Pons (tissue), 1 donor: ENCODE results near the gene GABRA6.
"Not testable (repeated sequence)": the region's sequence is repeated elsewhere in the genome, so short reads cannot be mapped to it uniquely, and the experiment has no call there.

ENCODE experiments used
- DNase-seq: peaks from one replicate; pipeline ENCODE4 v3.0.0-alpha.2; 2016; ENCODE audit warnings: low spot score

GABRA6 gene

GRCh38 chr5:161685461-161685860, at the start of gene GABRA6:
Gene GABRA6, plus strand, starts transcription at chr5:161685721. Its CDS starts 269 bp downstream, at chr5:161685990.
- no peak for DNase-seq

- no peak for DNase-seq
These were observed 47.9 kb upstream of the GABRA6 start for GRCh38 chr5:161637591-161637990.

GRCh38 chr5:161641444-161641843, 44.1 kb upstream of the GABRA6 start:
- DNase-seq, result no peak

GRCh38 chr5:161645264-161645663, 40.3 kb upstream of the GABRA6 start:
- DNase-seq, result no peak

- not testable (repeated sequence) for DNase-seq
These were observed 33.6 kb upstream of the GABRA6 start for GRCh38 chr5:161651926-161652325.

GRCh38 chr5:161660806-161661205, 24.7 kb upstream of the GABRA6 start:
- no peak for DNase-seq

GRCh38 chr5:161663431-161663830, 22.1 kb upstream of the GABRA6 start:
- no peak for DNase-seq

- DNase-seq, result peak; percentile 46
These were observed 9.4 kb upstream of the GABRA6 start for GRCh38 chr5:161676103-161676502.

- DNase-seq, result no peak
These were observed 628 bp downstream of the GABRA6 start for GRCh38 chr5:161686149-161686548.

- DNase-seq, result no peak
These were observed 1.4 kb downstream of the GABRA6 start for GRCh38 chr5:161686881-161687280.

GRCh38 chr5:161687316-161687715, 1.8 kb downstream of the GABRA6 start:
- no peak for DNase-seq

GRCh38 chr5:161691911-161692310, 6.4 kb downstream of the GABRA6 start:
- no peak for DNase-seq

GRCh38 chr5:161697001-161697400, 11.5 kb downstream of the GABRA6 start:
- DNase-seq, result no peak

GRCh38 chr5:161700065-161700464, 14.5 kb downstream of the GABRA6 start:
- DNase-seq, result no peak

- no peak for DNase-seq
These were observed 18.0 kb downstream of the GABRA6 start for GRCh38 chr5:161703528-161703927.

- no peak for DNase-seq
These were observed 21.9 kb downstream of the GABRA6 start for GRCh38 chr5:161707382-161707781.

- no peak for DNase-seq
These were observed 23.7 kb downstream of the GABRA6 start for GRCh38 chr5:161709239-161709638.

- DNase-seq, result no peak
These were observed 27.5 kb downstream of the GABRA6 start for GRCh38 chr5:161713042-161713441.

- no peak for DNase-seq
These were observed 33.6 kb downstream of the GABRA6 start for GRCh38 chr5:161719157-161719556.

- no peak for DNase-seq
These were observed 34.9 kb downstream of the GABRA6 start for GRCh38 chr5:161720460-161720859.

GRCh38 chr5:161734741-161735140, 49.2 kb downstream of the GABRA6 start:
- DNase-seq, result no peak

GRCh38 chr5:161740433-161740832, 54.9 kb downstream of the GABRA6 start:
- no peak for DNase-seq

- no peak for DNase-seq
These were observed 58.8 kb downstream of the GABRA6 start for GRCh38 chr5:161744276-161744675.

- no peak for DNase-seq
These were observed 59.9 kb downstream of the GABRA6 start for GRCh38 chr5:161745392-161745791.

GRCh38 chr5:161751265-161751664, 65.7 kb downstream of the GABRA6 start:
- no peak for DNase-seq
